Measurements from ENCODE around the gene BCAS4.
A peak's percentile ranks its signal among the peaks of the same experiment; 100 is the strongest.

The BCAS4 gene

GRCh38 chr20:50924261-50924920 is 129.5 kb downstream of the BCAS4 start:
- no peak for TF ChIP-seq CTCF (IDR thresholded peaks at IDR 0.05; ENCODE audit: low read depth, low read length)
- no peak for TF ChIP-seq MYC (IDR thresholded peaks at IDR 0.05; ENCODE audit: low read depth, low read length)
- no peak for TF ChIP-seq POLR2A (IDR thresholded peaks at IDR 0.05; ENCODE audit: extremely low read depth, insufficient read length)
- TF ChIP-seq MAX (IDR thresholded peaks at IDR 0.05; ENCODE audit: low read depth, low read length) = no peak
- DNase-seq (ENCODE audit: low read depth) = peak; percentile 18
- no peak overlapping the region for H3K4me3 ChIP-seq (ENCODE audit: low read depth, low read length)

GRCh38 chr20:50926530-50926929 is 131.7 kb downstream of the BCAS4 start:
- DNase-seq (ENCODE audit: low read depth) = no peak
- H3K4me3 ChIP-seq (ENCODE audit: low read depth, low read length) = peak overlapping the region; percentile 93
- TF ChIP-seq CTCF (IDR thresholded peaks at IDR 0.05; ENCODE audit: low read depth, low read length) (no peak), MYC (IDR thresholded peaks at IDR 0.05; ENCODE audit: low read depth, low read length) (no peak), MAX (IDR thresholded peaks at IDR 0.05; ENCODE audit: low read depth, low read length) (no peak), POLR2A (IDR thresholded peaks at IDR 0.05; ENCODE audit: extremely low read depth, insufficient read length) (no peak)
